Fibroblast of lung (primary cell): ENCODE measurements around the gene LARGE2.

Source experiments
- EZH2 ChIP-seq: IDR thresholded peaks from 2 replicates; pipeline ENCODE4 v1.5.1; 2012; ENCODE audit warnings: low read length, control low read depth, mild to moderate bottlenecking; ENCODE audit errors: missing control alignments
- TF ChIP-seq, protein P1 (sequence below), 2 donors: IDR thresholded peaks in 1 of 2; conservative IDR thresholded peaks in 1 of 2; 1 replicate in 1 of 2; 2 replicates in 1 of 2; pipeline ENCODE4 v1.5.1; 2011 to 2012; ENCODE audit warnings: low read length in 2 of 2, control low read depth in 1 of 2, inconsistent platforms in 1 of 2, low read depth in 1 of 2, mild to moderate bottlenecking in 1 of 2

DNA sequence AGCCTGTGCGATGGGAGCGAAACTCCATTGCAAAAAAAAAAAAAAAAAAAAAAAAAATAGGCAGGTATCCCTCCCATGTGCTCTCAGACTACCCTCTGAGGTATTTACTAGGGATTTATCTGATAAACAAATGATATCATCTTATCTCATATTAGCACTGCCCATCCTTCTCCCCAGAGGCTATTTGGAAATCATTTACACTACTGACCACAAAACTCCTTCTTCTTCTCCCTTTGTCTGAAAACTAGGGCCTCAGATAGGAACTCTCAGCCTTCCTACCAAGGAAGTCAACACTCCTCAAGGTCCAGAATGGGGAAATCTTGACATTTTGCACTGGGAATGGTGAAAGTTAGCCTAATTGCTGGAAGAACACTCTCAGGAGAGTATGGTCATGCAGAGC lies 46.4 kb downstream of the LARGE2 start:
- TF ChIP-seq, protein P1, sequence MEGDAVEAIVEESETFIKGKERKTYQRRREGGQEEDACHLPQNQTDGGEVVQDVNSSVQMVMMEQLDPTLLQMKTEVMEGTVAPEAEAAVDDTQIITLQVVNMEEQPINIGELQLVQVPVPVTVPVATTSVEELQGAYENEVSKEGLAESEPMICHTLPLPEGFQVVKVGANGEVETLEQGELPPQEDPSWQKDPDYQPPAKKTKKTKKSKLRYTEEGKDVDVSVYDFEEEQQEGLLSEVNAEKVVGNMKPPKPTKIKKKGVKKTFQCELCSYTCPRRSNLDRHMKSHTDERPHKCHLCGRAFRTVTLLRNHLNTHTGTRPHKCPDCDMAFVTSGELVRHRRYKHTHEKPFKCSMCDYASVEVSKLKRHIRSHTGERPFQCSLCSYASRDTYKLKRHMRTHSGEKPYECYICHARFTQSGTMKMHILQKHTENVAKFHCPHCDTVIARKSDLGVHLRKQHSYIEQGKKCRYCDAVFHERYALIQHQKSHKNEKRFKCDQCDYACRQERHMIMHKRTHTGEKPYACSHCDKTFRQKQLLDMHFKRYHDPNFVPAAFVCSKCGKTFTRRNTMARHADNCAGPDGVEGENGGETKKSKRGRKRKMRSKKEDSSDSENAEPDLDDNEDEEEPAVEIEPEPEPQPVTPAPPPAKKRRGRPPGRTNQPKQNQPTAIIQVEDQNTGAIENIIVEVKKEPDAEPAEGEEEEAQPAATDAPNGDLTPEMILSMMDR (conservative IDR thresholded peaks at IDR 0.05 in 1 of 2, IDR thresholded peaks at IDR 0.05 in 1 of 2; ENCODE audit: low read depth in 1 of 2, low read length in 2 of 2), result no peak
- TF ChIP-seq EZH2, result no peak
